GM10248 (cell line): ENCODE results near the gene CACNA1C.

ENCODE experiments used
- CTCF ChIA-PET: fragments of 300-600 bp; sonication (Branson Sonifier 250); formaldehyde crosslinking; extraction: SDS; loops from one replicate; lab custom pipeline; 2021; ENCODE audit warnings: antibody characterized with exemption; lab: Yijun Ruan, JAX
- POLR2A ChIA-PET: fragments of 350-650 bp; sonication (Branson Sonifier 250); formaldehyde crosslinking; extraction: SDS; loops from one replicate; lab custom pipeline; 2020; ENCODE audit warnings: antibody characterized with exemption; lab: Yijun Ruan, JAX
- DNase-seq: peaks from one replicate; pipeline ENCODE4 v3.0.0; 2012; ENCODE audit errors: extremely low spot score
- TF ChIP-seq, protein P1 (sequence below): IDR thresholded peaks from 2 replicates; pipeline ENCODE4 v1.5.1; 2012; ENCODE audit warnings: mild to moderate bottlenecking, low read depth; ENCODE audit errors: extremely low read depth, missing control alignments, control extremely low read depth

CACNA1C gene

DNA sequence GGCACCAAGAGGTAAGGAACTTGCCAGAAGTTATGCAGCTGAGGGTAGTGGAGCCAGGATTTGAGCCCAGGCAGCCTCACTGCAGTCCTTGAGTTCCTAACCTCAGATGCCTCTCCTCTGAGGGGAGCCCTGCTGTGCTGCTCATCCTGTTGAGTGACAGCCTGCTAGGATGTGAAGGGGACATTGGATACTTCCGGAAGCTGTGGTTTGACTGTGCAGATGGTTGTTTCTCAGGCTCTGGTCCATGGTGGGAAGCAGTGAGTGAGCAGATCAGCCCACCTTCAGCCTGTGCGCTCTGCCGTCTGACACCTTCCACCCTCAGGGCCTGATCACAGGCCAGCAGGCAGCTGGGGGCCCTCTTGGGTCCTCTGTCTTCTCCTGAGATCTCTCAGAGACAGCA is 253.2 kb downstream of the CACNA1C start:
- ChIA-PET POLR2A (no interaction called here), CTCF (interaction anchor here (1.4 to 4.7 kb wide), 2 partner anchors 15 to 26 kb away, joined by 3 to 24 read pairs; no protein-coding TSS in a partner anchor)
- TF ChIP-seq, protein P1, sequence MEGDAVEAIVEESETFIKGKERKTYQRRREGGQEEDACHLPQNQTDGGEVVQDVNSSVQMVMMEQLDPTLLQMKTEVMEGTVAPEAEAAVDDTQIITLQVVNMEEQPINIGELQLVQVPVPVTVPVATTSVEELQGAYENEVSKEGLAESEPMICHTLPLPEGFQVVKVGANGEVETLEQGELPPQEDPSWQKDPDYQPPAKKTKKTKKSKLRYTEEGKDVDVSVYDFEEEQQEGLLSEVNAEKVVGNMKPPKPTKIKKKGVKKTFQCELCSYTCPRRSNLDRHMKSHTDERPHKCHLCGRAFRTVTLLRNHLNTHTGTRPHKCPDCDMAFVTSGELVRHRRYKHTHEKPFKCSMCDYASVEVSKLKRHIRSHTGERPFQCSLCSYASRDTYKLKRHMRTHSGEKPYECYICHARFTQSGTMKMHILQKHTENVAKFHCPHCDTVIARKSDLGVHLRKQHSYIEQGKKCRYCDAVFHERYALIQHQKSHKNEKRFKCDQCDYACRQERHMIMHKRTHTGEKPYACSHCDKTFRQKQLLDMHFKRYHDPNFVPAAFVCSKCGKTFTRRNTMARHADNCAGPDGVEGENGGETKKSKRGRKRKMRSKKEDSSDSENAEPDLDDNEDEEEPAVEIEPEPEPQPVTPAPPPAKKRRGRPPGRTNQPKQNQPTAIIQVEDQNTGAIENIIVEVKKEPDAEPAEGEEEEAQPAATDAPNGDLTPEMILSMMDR: no peak
- DNase-seq: no peak

DNA sequence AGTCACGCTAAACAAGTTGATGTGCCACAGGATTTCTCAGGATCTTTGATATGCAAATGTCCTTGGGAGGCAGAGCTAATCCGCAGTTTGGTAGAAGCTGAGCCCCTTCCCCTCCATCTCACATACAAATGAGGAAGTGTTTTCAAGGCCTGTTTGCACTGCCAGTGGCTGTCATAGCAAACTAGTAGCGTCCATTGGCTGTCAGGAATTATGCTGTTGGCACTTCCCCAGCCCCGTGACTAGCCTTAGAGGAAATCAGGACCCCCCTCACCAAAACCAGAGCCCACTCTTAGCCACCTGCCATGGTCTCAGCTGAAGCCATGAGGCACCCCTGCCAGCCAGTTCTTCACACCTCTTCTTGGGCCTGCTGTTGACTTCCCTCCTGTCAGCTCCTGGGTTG is 253.9 kb downstream of the CACNA1C start:
- ChIA-PET POLR2A (no interaction called here), CTCF (interaction anchor here (4.7 kb wide), 1 partner anchor 15 kb away, joined by 24 read pairs; no protein-coding TSS in a partner anchor)
- TF ChIP-seq, protein P1: no peak
- no peak for DNase-seq

DNA sequence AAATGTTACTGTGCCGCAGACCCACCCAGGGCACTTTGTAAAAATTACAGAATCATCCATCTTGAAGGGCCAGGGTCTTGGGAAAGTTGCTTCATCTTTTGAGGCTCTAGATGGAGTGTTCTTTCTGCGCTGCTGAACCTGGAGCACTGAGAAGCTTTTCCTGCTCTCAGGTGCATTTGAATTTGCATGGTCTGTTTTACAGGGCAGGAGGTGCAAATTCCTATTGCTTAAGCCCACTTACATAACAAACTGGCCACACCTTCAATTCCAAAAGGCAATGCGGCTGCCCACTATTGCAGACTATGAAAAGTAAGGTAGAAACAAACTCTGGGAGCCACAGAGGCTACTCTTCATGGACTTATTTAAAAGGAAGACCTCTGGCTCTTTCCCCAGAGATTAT is 254.8 kb downstream of the CACNA1C start:
- TF ChIP-seq, protein P1: no peak
- ChIA-PET POLR2A (no interaction called here), CTCF (no interaction called here)
- DNase-seq: no peak

DNA sequence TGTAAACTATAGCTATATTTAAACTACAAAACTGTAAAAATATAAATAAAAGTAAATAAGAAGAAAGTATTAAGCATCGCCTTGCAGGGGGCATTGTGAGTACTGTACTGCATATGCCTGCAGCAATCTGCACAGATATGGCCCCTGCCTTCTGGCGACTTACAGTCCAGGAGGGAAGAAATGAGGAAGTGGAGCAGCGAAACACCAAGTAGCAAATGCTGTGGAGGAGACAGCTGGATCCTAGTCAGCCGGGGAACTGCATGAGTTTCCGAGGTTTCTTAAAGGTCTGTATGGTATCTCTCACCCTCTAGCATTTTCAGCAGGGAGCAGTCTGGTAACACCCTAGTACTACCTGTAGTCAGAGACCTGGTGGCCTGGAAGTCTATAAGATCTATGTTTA is 256.9 kb downstream of the CACNA1C start:
- TF ChIP-seq, protein P1: no peak
- CTCF ChIA-PET: no interaction called here
- POLR2A ChIA-PET: no interaction called here

DNA sequence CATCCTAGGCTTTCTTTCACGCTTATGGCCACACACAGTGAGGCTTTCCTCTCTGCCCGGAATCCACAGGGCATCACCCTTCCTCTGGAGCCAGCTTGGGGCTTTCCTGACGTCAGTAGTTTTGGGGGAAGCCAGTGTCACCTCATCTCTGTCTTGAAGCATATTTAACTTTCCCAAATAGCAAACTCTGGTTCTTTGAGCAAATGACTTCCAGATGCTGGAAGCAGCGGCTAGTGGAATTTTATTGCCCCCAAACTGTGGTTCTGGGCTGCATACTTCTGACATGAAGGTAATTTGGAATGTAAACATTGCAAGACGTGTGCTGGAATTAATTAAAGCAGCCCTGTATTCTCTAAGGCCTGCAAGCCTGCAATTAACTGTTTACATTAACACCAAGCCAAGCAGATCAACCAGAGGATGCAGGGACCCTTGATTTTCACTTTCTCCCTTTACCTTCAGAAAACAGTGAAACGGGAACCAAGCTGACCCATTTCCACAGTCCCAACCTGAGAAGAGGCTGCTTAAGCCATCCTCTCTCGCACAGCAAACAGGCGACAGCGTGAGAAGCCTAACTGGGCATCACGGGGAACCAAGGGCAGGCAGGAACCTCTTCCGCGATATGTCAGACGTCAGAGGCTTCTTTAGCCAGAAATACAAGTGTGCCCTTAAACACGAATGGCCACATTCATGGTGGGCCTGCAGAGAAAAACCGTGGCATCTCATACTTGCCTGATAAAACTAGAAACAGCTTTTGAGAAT is 258.4 kb downstream of the CACNA1C start:
- TF ChIP-seq, protein P1: no peak
- no peak for DNase-seq
- CTCF ChIA-PET: no interaction called here
- POLR2A ChIA-PET: no interaction called here

More for the DNA sequence above, 256.9 kb downstream of the CACNA1C start:
- no peak for DNase-seq

DNA sequence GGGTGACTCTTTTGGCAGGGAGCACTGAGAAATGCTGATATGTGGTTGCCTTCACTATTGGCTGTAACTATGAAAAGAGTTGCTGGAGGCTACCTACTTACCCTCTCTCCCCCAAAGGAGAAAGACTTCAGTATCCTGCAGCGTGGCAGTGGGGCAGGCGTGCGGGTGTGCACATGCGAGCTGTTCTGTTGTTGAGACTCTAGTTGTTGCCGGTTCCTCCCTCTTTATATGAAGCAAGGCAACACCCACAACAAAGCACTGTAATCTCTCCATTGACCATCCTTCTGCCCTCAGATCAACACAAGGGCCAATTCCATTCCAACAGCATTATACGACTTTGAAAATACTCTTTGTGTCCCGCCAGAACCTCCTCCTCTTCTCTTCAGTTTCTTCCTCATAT is 259.4 kb downstream of the CACNA1C start:
- TF ChIP-seq, protein P1: no peak
- POLR2A ChIA-PET: no interaction called here
- DNase-seq: no peak
- CTCF ChIA-PET: no interaction called here
